Uterus (tissue), 2 donors: Measurements from ENCODE around the gene PMAIP1.

Source experiments
- CTCF ChIP-seq, 4 experiments: fragments of 200-600 bp in 2 of 4; fragments of 450-650 bp in 2 of 4; sonication (generic) in 2 of 4; IDR thresholded peaks; one replicate each; pipeline ENCODE4 v1.5.1; 2016 to 2019; ENCODE audit warnings: antibody characterized with exemption in 4 of 4, mild to moderate bottlenecking in 2 of 4, moderate library complexity in 1 of 4
- POLR2A ChIP-seq, 2 donors: fragments of 450-650 bp; IDR thresholded peaks; one replicate each; pipeline ENCODE4 v1.6.1; 2016; ENCODE audit warnings: antibody characterized with exemption in 2 of 2, mild to moderate bottlenecking in 1 of 2, moderate library complexity in 1 of 2

GRCh38 chr18:59927246-59927825, 27.5 kb downstream of the PMAIP1 start:
- no peak for TF ChIP-seq CTCF (IDR thresholded peaks at IDR 0.05)
- no peak for TF ChIP-seq POLR2A (IDR thresholded peaks at IDR 0.05)
